NCI-H748 (cell line): ENCODE measurements around the gene TEKT2.
A peak's percentile ranks its signal among the peaks of the same experiment; 100 is the strongest.

ENCODE experiments used
- DNase-seq: peaks from one replicate; lab custom pipeline; 2025; ENCODE audit not compliant: unreplicated experiment; lab: John Stamatoyannopoulos, UW

TEKT2 gene

GRCh38 chr1:36126797-36127500 lies 43.1 kb downstream of the TEKT2 start:
- DNase-seq, result no peak

- DNase-seq, result no peak
These were observed 44.4 kb downstream of the TEKT2 start for GRCh38 chr1:36128126-36128904.

GRCh38 chr1:36128905-36129206 lies 45.0 kb downstream of the TEKT2 start:
- no peak for DNase-seq

- no peak for DNase-seq
These were observed 48.1 kb downstream of the TEKT2 start for GRCh38 chr1:36132029-36132428.

- DNase-seq, result no peak
These were observed 49.6 kb downstream of the TEKT2 start for GRCh38 chr1:36133484-36133883.

- DNase-seq, result no peak
These were observed 50.1 kb downstream of the TEKT2 start for GRCh38 chr1:36134031-36134430.

GRCh38 chr1:36134505-36135329 lies 50.8 kb downstream of the TEKT2 start:
- peak; percentile 27 for DNase-seq

GRCh38 chr1:36135330-36135667 lies 51.4 kb downstream of the TEKT2 start:
- no peak for DNase-seq

GRCh38 chr1:36135796-36136195 lies 51.9 kb downstream of the TEKT2 start:
- no peak for DNase-seq

- no peak for DNase-seq
These were observed 52.6 kb downstream of the TEKT2 start for GRCh38 chr1:36136535-36136934.

GRCh38 chr1:36137226-36137625 lies 53.3 kb downstream of the TEKT2 start:
- no peak for DNase-seq

GRCh38 chr1:36137776-36138175 lies 53.9 kb downstream of the TEKT2 start:
- no peak for DNase-seq
